HG02798 (cell line): ENCODE results near the gene UGT1A8.

ENCODE experiments used
- ATAC-seq: cut with Tn5 transposase; IDR thresholded peaks from one replicate; pipeline ENCODE4 v1.9.1; 2021; ENCODE audit warnings: mild to moderate bottlenecking; ENCODE audit not compliant: unreplicated experiment, poor library complexity

Gene UGT1A8

DNA sequence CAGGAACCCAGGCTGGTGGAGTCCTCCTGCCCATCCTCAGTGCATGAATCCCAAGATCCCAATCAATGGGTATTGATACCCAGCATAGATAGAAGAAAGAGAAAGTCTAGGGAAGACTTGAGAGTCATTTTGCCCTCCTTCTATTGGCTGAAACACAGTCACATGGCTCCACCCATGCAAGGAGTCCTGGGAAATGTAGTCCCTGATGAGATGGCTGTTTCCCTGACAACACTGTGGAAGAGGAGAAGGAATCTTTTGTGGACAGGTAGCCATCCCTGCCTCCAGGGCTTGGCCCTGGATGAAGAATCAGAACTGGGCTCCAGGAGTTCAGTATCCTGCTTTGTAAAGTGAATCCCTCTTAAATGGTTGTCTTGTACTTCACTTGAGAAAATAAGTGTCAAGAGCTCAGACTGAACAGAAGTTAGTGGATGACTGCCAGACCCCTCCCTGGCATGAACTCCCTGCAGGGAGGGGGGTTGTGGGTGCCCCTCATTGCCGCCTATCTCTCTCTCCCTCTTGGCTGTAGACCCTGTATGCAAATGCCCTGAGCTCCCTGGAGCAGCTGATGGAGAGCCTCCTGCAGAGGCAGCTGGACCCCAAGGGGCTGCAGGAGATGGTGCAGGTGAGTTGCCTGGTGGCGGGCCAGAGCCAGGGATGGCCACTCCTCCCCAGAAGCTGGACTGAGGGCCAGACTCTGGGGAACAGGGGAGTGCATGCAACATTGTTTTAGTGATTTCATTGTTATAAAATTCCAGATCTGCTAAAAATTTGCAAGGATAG, 196.8 kb downstream of the UGT1A8 start:
- ATAC-seq, result no peak

DNA sequence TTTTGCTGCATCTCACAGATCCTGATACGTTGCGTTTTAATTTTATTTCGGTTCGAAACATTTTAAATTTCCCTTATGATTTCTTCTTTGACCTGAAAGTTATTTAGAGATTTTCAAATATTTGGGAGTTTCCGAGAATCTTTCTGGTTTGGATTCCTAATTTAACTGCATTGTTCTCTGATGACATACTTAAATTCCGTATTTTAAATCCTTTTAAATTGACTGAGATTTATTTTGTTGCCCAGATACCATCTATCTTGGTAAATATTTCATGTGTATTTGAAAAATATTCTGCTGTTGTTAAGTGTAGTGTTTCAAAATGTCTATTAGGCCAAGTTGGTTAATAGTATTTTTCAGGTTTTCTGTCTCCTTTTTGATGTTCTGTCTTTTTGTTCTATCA, 198.4 kb downstream of the UGT1A8 start:
- ATAC-seq, result no peak

DNA sequence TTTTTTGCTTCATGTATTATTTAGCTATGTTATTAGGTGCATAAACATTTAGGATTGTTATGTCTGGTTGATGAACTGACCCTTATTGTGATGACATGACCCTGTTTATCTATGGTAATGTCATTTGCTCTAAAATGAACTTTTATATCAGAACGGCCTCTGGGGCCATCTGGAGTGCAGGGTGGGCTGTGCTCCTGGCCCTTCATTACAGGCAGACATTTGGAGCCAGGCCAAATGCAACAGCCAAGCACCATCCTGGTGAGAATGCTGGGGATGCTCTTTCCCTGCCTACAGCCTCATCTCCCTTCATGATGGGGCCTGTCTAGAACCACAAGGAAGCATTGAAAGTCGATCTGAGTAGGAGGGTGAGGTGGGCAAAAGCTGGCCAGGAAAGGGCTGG, 198.9 kb downstream of the UGT1A8 start:
- ATAC-seq, result no peak

GRCh38 chr2:233816771-233817170, 199.3 kb downstream of the UGT1A8 start:
- ATAC-seq, result no peak

DNA sequence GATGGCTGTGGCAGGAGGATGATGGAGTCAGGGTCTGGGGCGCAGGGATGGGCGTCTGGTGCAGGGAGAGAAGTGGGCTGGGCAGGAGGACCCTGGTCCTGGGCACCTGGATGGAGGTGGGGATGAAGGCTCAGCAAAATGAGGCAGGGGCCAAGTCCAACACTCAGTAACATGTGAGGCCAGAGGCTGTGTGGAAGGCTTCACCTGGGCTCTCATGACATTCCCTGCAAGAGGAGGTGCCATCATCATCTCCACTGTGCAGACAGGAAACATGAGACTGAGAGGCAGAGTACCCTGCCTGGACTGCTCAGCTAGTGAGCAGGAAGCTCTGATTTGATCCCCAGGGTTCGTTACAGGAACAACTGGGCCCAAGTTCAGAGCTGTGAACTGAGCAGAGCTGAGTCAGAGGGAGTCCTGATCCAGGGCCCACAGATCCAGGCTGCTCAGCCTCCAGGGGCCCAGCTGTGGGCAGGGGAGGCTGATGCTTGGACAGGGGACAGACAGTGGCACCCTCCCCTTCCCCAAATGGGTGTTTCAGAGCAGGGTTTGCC, 200.0 kb downstream of the UGT1A8 start:
- no peak for ATAC-seq

- ATAC-seq, result no peak
Observed at GRCh38 chr2:233817995-233818638, 200.7 kb downstream of the UGT1A8 start.

GRCh38 chr2:233818639-233819621, 201.5 kb downstream of the UGT1A8 start:
- ATAC-seq, result no peak

DNA sequence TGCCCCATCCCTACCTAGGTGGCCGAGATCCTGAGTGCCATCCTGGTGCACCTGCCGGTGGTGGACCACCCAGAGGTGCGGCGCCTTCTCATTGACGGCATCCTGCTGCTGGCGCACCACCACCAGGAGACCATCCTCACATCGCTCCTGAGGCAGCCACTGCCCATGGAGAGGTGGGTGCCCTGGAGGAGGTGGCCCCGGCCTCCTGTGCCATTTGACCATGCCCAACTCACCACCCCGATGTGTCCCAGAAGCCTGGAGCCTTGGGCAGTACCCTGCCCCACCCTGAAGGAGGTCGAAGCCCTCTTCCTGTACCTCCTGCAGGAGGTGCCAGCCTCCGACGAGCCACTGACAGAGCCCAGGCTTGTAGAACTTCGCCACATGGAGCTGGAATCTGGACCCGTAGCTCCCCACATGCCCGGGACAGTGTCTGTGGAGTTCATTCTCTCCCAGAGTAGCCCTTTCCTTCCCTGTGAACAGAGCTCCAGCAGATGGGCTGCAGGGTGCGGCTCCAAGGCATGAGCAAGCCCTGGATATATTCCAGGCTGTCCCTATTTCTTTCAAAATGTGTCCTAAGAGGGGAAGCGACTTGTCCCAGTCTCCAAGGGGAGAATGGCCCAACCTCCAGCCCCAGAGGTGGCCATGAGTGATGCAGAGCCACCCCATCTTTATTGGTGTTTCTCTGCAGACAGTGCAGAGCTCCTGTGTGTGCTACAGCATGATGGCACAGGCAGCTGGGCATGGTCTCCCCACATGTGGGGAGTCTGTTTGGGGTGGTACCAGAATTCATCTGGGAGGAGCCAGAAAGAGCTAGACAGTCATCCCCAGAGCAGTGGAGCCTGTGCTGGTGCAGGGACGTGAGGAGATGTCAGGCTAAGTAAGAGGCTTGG, 202.7 kb downstream of the UGT1A8 start:
- no peak for ATAC-seq

- no peak for ATAC-seq
Observed at GRCh38 chr2:233820774-233821105, 203.3 kb downstream of the UGT1A8 start.

GRCh38 chr2:233821196-233821595, 203.8 kb downstream of the UGT1A8 start:
- no peak for ATAC-seq

- no peak for ATAC-seq
Observed at GRCh38 chr2:233821709-233822100, 204.3 kb downstream of the UGT1A8 start.

GRCh38 chr2:233822101-233822771, 204.8 kb downstream of the UGT1A8 start:
- ATAC-seq, result no peak
